ENCODE results near the gene ZCCHC13.
"Not testable (repeated sequence)": the region's sequence is repeated elsewhere in the genome, so short reads cannot be mapped to it uniquely, and the experiment has no call there.

Gene ZCCHC13

GRCh38 chrX:74321191-74321590, 17.2 kb downstream of the ZCCHC13 start:
- no peak for TF ChIP-seq CTCF (IDR thresholded peaks at IDR 0.05; ENCODE audit: insufficient read depth, missing control alignments)
- DNase-seq (ENCODE audit: insufficient read length, low spot score), result no peak
- FAIRE-seq, result no peak

DNA sequence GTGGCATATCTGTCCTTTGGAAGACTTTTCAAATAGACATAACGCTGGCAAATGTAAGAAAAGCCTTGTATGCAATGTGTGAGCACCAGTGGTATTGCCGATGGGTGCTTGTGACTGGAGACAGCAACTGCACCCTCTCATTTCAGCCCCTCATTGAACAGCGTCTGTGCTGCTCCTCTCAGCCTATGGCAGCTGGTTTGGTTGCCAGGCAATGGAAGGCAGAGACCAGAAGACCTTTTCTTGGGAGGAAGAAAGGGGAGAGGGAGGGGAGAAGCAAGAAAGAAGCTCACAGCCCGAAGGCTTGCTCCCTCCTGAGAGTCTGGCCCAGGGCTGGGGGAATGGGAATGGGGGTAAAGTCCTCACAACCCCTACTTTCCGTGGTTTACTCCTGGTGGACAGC, 20.2 kb downstream of the ZCCHC13 start:
- no peak for TF ChIP-seq CTCF (IDR thresholded peaks at IDR 0.05; ENCODE audit: insufficient read depth, missing control alignments)
- no peak for DNase-seq (ENCODE audit: insufficient read length, low spot score)

DNA sequence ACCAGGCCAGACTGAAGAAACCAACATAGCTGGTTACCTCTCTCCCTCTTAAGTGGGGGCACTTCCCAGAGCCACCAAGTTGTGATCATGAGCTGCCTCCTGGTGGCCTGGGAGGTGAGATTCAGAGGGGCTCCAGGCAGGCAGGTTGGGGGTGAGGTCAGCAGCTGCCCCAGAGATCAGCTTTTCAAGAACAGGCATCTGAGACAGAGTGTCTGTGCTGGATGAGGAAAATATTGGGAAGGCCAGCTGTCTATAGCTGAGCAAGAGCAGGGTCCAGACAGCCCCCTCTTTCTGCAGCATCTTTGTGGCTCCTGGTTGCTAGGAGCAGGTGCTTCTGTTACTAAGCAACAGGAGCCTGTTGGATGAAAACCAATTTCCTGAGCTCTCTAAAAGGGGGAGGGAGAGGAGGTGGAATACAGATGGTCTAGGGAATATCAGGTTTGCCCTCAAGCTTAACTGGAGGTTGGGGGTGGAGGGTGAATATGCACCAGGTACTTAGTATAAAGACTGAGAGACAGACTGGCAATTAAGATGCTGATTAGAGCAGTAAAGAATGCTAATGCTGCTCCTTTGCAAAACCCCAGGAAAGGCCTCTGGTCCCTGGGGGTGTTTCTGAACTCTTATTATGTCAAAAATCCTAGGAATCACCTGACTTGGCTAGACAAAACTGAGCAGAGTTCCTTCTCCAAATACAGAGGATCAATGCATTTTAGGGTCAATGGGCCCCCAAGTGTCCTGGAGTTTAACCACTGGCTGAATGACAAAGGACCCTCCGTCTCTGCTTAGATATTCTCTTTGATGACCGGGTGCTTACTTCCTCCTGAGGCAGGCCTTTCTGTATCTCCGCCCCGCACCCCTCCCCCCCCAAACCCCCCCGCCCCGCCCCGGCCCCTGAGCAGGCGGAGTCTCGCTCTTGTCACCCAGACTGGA, 21.4 kb downstream of the ZCCHC13 start:
- DNase-seq (ENCODE audit: insufficient read length, low spot score) (no peak), FAIRE-seq (peak; percentile 91)
- TF ChIP-seq CTCF (IDR thresholded peaks at IDR 0.05; ENCODE audit: insufficient read depth, missing control alignments), result no peak

More for the DNA sequence above, 20.2 kb downstream of the ZCCHC13 start:
- FAIRE-seq, result no peak

GRCh38 chrX:74338852-74339251, 34.9 kb downstream of the ZCCHC13 start:
- DNase-seq (ENCODE audit: insufficient read length, low spot score), result no peak
- TF ChIP-seq CTCF (IDR thresholded peaks at IDR 0.05; ENCODE audit: insufficient read depth, missing control alignments), result no peak
- FAIRE-seq, result no peak

DNA sequence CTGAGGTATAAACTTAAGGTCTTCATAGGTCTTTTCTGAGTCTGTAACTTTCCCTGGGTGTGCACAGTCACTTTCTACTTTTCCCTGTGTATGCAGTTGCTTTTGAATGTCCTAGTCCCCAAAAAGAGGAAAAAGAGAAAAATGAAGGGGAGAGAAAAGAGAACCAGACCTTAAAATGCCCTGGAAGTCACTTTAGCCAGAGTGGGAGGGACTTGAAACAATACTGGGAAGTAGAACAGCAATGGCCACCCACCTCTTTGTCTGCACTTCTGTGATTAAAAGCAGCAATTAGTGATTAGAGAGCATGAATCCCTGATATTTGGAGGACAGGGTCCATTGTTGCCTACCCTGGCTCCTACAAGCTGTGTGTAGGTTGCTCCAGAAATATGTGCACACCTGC, 36.1 kb downstream of the ZCCHC13 start:
- FAIRE-seq (no peak), DNase-seq (ENCODE audit: insufficient read length, low spot score) (no peak)
- TF ChIP-seq CTCF (IDR thresholded peaks at IDR 0.05; ENCODE audit: insufficient read depth, missing control alignments), result no peak

DNA sequence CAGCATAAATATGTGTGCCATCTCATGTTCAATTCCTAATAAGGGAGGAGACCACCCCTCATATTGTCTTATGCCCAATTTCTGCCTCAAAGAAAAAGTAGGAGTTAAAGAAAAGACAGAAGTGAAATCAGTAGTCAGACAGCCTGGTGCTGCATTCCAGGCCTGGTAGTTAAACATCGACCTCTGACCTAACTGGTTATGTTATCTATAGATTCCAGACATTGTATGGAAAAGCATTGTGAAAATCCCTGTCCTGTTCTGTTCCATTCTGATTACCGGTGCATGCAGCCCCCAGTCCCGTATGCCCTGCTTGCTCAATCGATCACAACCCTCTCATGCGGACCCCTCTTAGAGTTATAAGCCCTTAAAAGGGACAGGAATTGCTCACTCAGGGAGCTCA, 38.2 kb downstream of the ZCCHC13 start:
- not testable (repeated sequence) for DNase-seq (ENCODE audit: insufficient read length, low spot score); FAIRE-seq

DNA sequence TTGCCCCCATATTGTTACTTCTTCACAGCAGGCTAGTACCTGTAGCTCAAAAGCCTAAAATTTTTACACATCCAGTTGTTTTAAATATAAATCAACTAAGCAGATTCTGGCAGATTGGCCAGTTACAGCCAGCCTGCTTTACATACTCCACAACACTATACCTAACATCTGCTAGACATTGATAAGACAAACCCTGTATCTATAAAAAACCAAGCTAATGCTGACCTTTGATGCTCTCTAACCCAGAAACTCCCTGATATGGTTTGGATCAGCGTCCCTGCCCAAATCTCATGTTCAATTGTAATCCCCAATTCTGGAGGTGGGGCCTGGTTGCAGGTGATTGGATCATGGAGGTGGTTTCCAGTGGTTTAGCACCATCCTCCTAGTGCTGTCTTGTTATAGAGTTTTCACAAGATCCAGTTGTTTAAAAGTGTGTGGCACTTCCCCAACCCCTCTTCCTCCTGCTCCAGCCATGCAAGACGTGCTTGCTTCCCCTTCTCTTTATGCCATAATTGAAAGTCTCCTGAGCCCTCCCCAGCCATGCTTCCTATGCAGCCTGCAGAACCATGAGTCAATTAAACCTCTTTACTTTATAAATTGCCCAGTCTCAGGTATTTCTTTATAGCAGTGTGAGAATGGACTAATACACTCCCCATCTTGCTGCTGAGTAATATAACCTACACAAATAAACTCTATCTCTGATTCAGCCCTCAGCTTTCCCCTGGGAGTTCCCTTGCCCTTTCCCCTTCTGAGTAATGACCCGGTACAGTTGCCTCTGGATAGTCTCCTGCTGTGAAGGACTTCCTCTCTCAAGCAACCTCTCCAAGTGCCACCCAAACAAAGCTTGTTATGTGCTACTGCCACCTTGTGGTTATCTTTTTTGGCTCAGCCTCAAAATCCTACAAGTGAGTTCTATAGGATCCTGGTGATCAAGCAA, 39.6 kb downstream of the ZCCHC13 start:
- no peak for FAIRE-seq
- DNase-seq (ENCODE audit: insufficient read length, low spot score), result no peak
- TF ChIP-seq CTCF (IDR thresholded peaks at IDR 0.05; ENCODE audit: insufficient read depth, missing control alignments), result peak; percentile 58
